Gastroesophageal sphincter (tissue), 4 donors: Measurements from ENCODE around the gene MOK. TPM values are rescaled to one million over a fixed set of nuclear protein-coding genes. Genes with fewer than 3 reads are reported as not detected.

Source experiments
- ATAC-seq: fragments of 150-250 bp; one replicate; pipeline ENCODE4 v1.9.1; 2016; ENCODE audit warnings: mild to moderate bottlenecking, moderate library complexity
- H3K27ac ChIP-seq, 4 donors: fragments of 200-600 bp; sonication (generic) in 3 of 4; 1 replicate in 3 of 4; 2 replicates in 1 of 4; pipeline ENCODE4 v1.5.1; 2016 to 2019
- H3K27me3 ChIP-seq: fragments of 200-600 bp; sonication (generic); one replicate; pipeline ENCODE4 v1.5.1; 2019
- H3K36me3 ChIP-seq, 2 donors: fragments of 200-600 bp; sonication (generic); one replicate each; pipeline ENCODE4 v1.5.1; 2019; ENCODE audit warnings: control low read depth in 1 of 2
- H3K4me1 ChIP-seq, 3 donors: fragments of 200-600 bp; sonication (generic); 1 replicate in 2 of 3; 2 replicates in 1 of 3; pipeline ENCODE4 v1.5.1; 2016 to 2019; ENCODE audit warnings: control low read depth in 2 of 3
- H3K4me3 ChIP-seq, 2 donors: fragments of 200-600 bp; sonication (generic); one replicate each; pipeline ENCODE4 v1.5.1; 2019; ENCODE audit warnings: mild to moderate bottlenecking in 1 of 2, moderate library complexity in 1 of 2
- H3K9me3 ChIP-seq, 3 donors: fragments of 200-600 bp; sonication (generic); one replicate each; pipeline ENCODE4 v1.5.1; 2017 to 2019; ENCODE audit warnings: control low read depth in 2 of 3
- EP300 ChIP-seq: sonication (generic); formaldehyde crosslinking; IDR thresholded peaks from one replicate; pipeline ENCODE4 v1.6.1; 2017; ENCODE audit warnings: antibody characterized with exemption, mild to moderate bottlenecking
- POLR2A ChIP-seq, 2 donors: fragments of 450-650 bp; IDR thresholded peaks; one replicate each; pipeline ENCODE4 v1.6.1; 2017; ENCODE audit warnings: antibody characterized with exemption in 2 of 2, mild to moderate bottlenecking in 2 of 2, moderate library complexity in 1 of 2
- POLR2AphosphoS5 ChIP-seq: sonication (generic); formaldehyde crosslinking; IDR thresholded peaks from one replicate; pipeline ENCODE4 v1.6.1; 2017; ENCODE audit warnings: antibody characterized with exemption
- WGBS, 2 donors: methylation state at CpG; one replicate each; pipeline ENCODE4 v1.1.5; 2018; ENCODE audit warnings: low coverage in 1 of 2; 5-methylcytosine and 5-hydroxymethylcytosine counted together
- total RNA-seq, 4 donors: library from RNA; depleted of rRNA; stranded (reverse); fragments of >200 nt; gene quantifications; one replicate each; pipeline ENCODE4 v1.1.0, GENCODE V29; 2016
- TF ChIP-seq, protein P1 (sequence below), 4 experiments: fragments of 200-600 bp in 2 of 4; fragments of 450-650 bp in 2 of 4; sonication (generic) in 1 of 4; IDR thresholded peaks; one replicate each; pipeline ENCODE4 v1.5.1; 2017 to 2019; ENCODE audit warnings: antibody characterized with exemption in 4 of 4, mild to moderate bottlenecking in 2 of 4, moderate library complexity in 2 of 4

Gene MOK
- total RNA-seq, 4 donors from 2014 or later = 10.6 to 15.4 (median 10.7) TPM

DNA sequence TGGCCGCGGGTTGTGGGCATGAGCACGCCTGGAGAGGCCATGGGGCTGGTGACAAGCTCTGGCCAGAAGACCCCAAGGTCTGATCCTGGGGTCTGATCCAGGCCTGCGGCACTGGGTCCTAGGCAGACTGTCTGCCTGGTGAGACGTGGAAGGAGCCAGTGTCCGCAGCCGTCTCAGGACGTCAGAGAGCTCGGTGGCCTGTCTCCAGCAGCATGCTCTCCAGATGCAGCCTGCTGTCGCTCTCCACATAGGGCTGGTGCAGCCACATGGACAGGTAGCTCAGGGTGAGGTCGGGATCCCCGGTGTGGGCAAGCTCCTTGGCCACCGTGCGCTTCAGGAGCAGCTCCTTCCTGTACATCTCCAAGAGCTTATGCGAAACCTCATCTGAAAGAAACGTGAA lies 43.4 kb upstream of the MOK start:
- Histone ChIP-seq H3K36me3 (peaks cover 0 to 97% of the 10 kb centered on the region in 2 donors), H3K4me3 (no peak overlapping the region), H3K27me3 (no peaks in the 10 kb centered on the region), H3K4me1 (no peaks in the 10 kb centered on the region), H3K27ac (no peak overlapping the region), H3K9me3 (no peaks in the 10 kb centered on the region)
- WGBS, 2 donors = 50 to 78% methylated on average over 1 to 5 of the region's 16 CpGs
- no peak for TF ChIP-seq POLR2AphosphoS5
- no peak for TF ChIP-seq POLR2A (IDR thresholded peaks at IDR 0.05)
- TF ChIP-seq EP300 = no peak
- TF ChIP-seq, protein P1, sequence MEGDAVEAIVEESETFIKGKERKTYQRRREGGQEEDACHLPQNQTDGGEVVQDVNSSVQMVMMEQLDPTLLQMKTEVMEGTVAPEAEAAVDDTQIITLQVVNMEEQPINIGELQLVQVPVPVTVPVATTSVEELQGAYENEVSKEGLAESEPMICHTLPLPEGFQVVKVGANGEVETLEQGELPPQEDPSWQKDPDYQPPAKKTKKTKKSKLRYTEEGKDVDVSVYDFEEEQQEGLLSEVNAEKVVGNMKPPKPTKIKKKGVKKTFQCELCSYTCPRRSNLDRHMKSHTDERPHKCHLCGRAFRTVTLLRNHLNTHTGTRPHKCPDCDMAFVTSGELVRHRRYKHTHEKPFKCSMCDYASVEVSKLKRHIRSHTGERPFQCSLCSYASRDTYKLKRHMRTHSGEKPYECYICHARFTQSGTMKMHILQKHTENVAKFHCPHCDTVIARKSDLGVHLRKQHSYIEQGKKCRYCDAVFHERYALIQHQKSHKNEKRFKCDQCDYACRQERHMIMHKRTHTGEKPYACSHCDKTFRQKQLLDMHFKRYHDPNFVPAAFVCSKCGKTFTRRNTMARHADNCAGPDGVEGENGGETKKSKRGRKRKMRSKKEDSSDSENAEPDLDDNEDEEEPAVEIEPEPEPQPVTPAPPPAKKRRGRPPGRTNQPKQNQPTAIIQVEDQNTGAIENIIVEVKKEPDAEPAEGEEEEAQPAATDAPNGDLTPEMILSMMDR (IDR thresholded peaks at IDR 0.05) = no peak
- ATAC-seq = no peak

DNA sequence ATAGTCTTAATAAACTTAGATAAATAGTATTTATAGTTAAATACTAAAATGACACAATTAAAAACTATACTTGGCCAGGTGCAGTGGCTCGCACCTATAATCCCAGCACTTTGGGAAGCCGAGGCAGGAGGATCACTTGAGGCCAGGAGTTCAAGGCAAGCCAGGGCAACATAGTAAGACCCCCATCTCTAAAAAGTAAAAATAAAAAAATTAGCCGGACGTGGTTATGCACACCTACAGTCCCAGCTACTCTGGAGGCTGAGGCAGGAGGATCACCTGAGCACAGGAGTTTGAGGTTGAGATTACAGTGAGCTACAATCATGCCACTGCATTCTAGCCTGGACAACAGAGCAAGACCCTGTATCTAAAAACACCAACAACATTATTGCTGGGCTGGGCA lies 41.7 kb upstream of the MOK start:
- H3K36me3 ChIP-seq = peaks cover 0 to 97% of the 10 kb centered on the region in 2 donors
- H3K27ac ChIP-seq = no peak overlapping the region
- no peak for ATAC-seq
- TF ChIP-seq EP300 = no peak
- no peak for TF ChIP-seq POLR2A (IDR thresholded peaks at IDR 0.05)
- no peak for TF ChIP-seq POLR2AphosphoS5
- TF ChIP-seq, protein P1 (IDR thresholded peaks at IDR 0.05) = no peak
- no peaks in the 10 kb centered on the region for H3K27me3 ChIP-seq
- no peaks in the 10 kb centered on the region for H3K9me3 ChIP-seq
- WGBS, 2 donors = 83 to 100% methylated on average over 4 of the region's 4 CpGs
- H3K4me3 ChIP-seq = no peak overlapping the region
- no peaks in the 10 kb centered on the region for H3K4me1 ChIP-seq

DNA sequence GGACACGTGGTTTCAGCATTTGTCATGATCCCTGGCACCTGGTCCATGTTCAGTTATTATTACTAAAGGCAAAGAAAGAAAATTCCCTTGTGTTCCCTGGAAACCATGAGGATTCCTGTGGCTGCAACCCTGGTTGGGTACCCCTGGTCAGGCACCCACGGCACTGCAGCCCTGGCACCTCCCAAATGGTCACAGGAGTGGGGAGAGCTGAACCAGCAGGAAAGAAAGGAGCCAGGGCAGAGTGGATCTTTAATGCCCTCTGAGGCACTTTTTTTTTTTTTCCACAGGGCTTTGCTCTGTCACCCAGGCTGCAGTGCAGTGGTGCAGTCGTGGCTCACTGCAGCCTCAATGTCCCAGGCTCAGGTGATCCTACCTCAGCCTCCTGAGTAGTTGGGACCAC lies 40.3 kb upstream of the MOK start:
- 40 to 58% methylated on average over 1 to 2 of the region's 3 CpGs for WGBS, 2 donors
- Histone ChIP-seq H3K27ac (no peak overlapping the region), H3K9me3 (no peaks in the 10 kb centered on the region), H3K27me3 (no peaks in the 10 kb centered on the region), H3K36me3 (peaks cover 0 to 100% of the 10 kb centered on the region in 2 donors), H3K4me3 (no peak overlapping the region), H3K4me1 (no peaks in the 10 kb centered on the region)
- ATAC-seq = no peak
- TF ChIP-seq, protein P1 (IDR thresholded peaks at IDR 0.05) = no peak
- TF ChIP-seq EP300 (no peak), POLR2A (IDR thresholded peaks at IDR 0.05) (no peak), POLR2AphosphoS5 (no peak)

DNA sequence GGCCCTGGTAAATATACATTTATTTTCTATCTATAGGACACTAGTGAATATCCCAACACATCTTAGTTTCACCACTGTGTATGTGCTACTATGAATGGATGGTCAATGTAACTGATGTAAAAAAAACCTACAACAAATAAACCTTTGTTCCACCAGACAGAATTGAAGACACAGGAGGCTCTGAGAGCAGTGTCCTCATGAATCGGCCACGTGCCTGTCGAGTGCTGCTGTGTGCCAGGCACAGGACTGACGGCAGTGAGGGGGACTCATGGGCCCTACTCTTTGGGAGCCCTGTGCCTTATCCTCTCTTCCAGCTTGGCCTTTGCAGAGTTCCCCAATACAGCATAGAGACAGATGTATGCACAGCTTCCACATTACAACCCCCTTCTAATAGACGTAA lies 39.5 kb upstream of the MOK start:
- H3K4me3 ChIP-seq = no peak overlapping the region
- H3K9me3 ChIP-seq = no peaks in the 10 kb centered on the region
- WGBS, 2 donors = 71 to 83% methylated on average over 5 of the region's 5 CpGs
- H3K36me3 ChIP-seq = peaks cover 0 to 100% of the 10 kb centered on the region in 2 donors
- H3K27ac ChIP-seq = no peak overlapping the region
- no peaks in the 10 kb centered on the region for H3K4me1 ChIP-seq
- TF ChIP-seq EP300 (no peak), POLR2AphosphoS5 (no peak), POLR2A (IDR thresholded peaks at IDR 0.05) (no peak)
- TF ChIP-seq, protein P1 (IDR thresholded peaks at IDR 0.05) = no peak
- H3K27me3 ChIP-seq = no peaks in the 10 kb centered on the region
- no peak for ATAC-seq

DNA sequence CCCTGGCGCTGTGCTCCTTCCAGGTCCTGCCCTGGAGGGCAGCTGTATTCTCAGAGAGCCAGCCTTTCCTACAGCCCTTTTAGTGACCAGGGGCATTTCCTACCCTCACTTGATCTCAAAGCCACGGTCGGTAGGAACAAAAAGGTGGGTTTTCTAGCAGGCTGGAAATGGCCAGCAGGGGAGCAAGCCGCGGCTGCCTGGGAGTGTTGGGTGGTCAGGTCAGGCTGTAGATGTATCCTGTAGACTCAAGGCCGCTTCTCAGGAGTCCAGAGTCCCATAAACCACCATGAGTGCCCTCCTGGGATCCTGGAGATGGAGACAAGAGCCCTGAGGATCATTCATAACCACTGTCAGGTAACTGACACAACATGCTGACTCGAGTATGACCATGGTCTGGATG lies 39.1 kb upstream of the MOK start:
- no peak for ATAC-seq
- H3K27me3 ChIP-seq = no peaks in the 10 kb centered on the region
- no peaks in the 10 kb centered on the region for H3K4me1 ChIP-seq
- no peaks in the 10 kb centered on the region for H3K9me3 ChIP-seq
- H3K4me3 ChIP-seq = no peak overlapping the region
- 86 to 88% methylated on average over 1 of the region's 7 CpGs for WGBS, 2 donors
- no peak for TF ChIP-seq POLR2AphosphoS5
- TF ChIP-seq, protein P1 (IDR thresholded peaks at IDR 0.05) = no peak
- TF ChIP-seq POLR2A (IDR thresholded peaks at IDR 0.05) = no peak
- no peak for TF ChIP-seq EP300
- H3K27ac ChIP-seq = no peak overlapping the region
- H3K36me3 ChIP-seq = peaks cover 0 to 100% of the 10 kb centered on the region in 2 donors
